Common myeloid progenitor, CD34-positive (primary cell): ENCODE data around the gene CLN3.
A peak's percentile ranks its signal among the peaks of the same experiment; 100 is the strongest.

ENCODE experiments used
- CTCF ChIA-PET: fragments of 350-600 bp; sonication (Branson Sonifier 250); formaldehyde crosslinking; loops from one replicate; lab custom pipeline; 2021; ENCODE audit warnings: antibody characterized with exemption; lab: Charles Lee
- POLR2A ChIA-PET: fragments of 350-600 bp; sonication (Branson Sonifier 250); formaldehyde crosslinking; loops from one replicate; lab custom pipeline; 2021; ENCODE audit warnings: antibody characterized with exemption; lab: Charles Lee
- DNase-seq, 3 donors: peaks; one replicate each; pipeline versions ENCODE4 v3.0.0 to v3.0.0-alpha.2; 2013
- H3K27ac ChIP-seq, 2 experiments: 1 replicate in 1 of 2; 2 replicates in 1 of 2; pipeline ENCODE4 v1.7.0; 2013; ENCODE audit warnings: inconsistent platforms in 2 of 2, low read length in 2 of 2, mild to moderate bottlenecking in 2 of 2, low read depth in 1 of 2, moderate library complexity in 1 of 2; ENCODE audit not compliant: severe bottlenecking in 2 of 2, insufficient read depth in 1 of 2, poor library complexity in 1 of 2
- H3K27me3 ChIP-seq, 5 experiments: replicated peaks in 2 of 5; 1 replicate in 3 of 5; 2 replicates in 2 of 5; pipeline versions ENCODE4 v1.6.1 to v1.7.0; 2013; ENCODE audit warnings: low read length in 4 of 5, mild to moderate bottlenecking in 2 of 5, moderate library complexity in 2 of 5, inconsistent platforms in 1 of 5; ENCODE audit not compliant: insufficient read depth in 5 of 5, control insufficient read depth in 4 of 5
- H3K36me3 ChIP-seq, 4 experiments: 1 replicate in 2 of 4; 2 replicates in 2 of 4; pipeline versions ENCODE4 v1.6.1 to v1.7.0; 2013; ENCODE audit warnings: low read length in 3 of 4, control low read depth in 1 of 4, mild to moderate bottlenecking in 1 of 4; ENCODE audit not compliant: control insufficient read depth in 4 of 4, insufficient read depth in 4 of 4
- H3K4me1 ChIP-seq, 4 experiments: 1 replicate in 3 of 4; 2 replicates in 1 of 4; pipeline versions ENCODE4 v1.6.1 to v1.7.1; 2013; ENCODE audit warnings: low read length in 3 of 4, mild to moderate bottlenecking in 3 of 4, control low read depth in 1 of 4, inconsistent platforms in 1 of 4, moderate library complexity in 1 of 4; ENCODE audit not compliant: control insufficient read depth in 4 of 4, insufficient read depth in 4 of 4; ENCODE audit errors: control extremely low read depth in 1 of 4
- H3K4me3 ChIP-seq, 7 experiments: 1 replicate in 4 of 7; 2 replicates in 3 of 7; pipeline versions ENCODE4 v1.5.1 to v1.7.0; 2013; ENCODE audit warnings: mild to moderate bottlenecking in 7 of 7, low read length in 6 of 7, moderate library complexity in 6 of 7, inconsistent platforms in 2 of 7, low read depth in 2 of 7, control low read depth in 1 of 7; ENCODE audit not compliant: insufficient read depth in 4 of 7, control insufficient read depth in 1 of 7; ENCODE audit errors: extremely low read depth in 1 of 7
- H3K9me3 ChIP-seq, 5 experiments: 1 replicate in 4 of 5; 2 replicates in 1 of 5; pipeline versions ENCODE4 v1.6.1 to v1.7.1; 2013; ENCODE audit warnings: low read length in 4 of 5, mild to moderate bottlenecking in 2 of 5, inconsistent platforms in 1 of 5, low read depth in 1 of 5, moderate library complexity in 1 of 5; ENCODE audit not compliant: control insufficient read depth in 4 of 5, insufficient read depth in 2 of 5; ENCODE audit errors: control extremely low read depth in 1 of 5
- WGBS: methylation state at CpG from one replicate; pipeline ENCODE4 v1.1.5; 2013; ENCODE audit not compliant: insufficient coverage; 5-methylcytosine and 5-hydroxymethylcytosine counted together

Gene CLN3

GRCh38 chr16:28526201-28527099 is 34.6 kb upstream of the CLN3 start:
- ChIA-PET CTCF (no interaction called here), POLR2A (no interaction called here)
- 87% methylated on average over 3 of the region's 11 CpGs for WGBS
- Histone ChIP-seq H3K9me3 (no peaks in the 10 kb centered on the region), H3K4me3 (no peak overlapping the region), H3K27ac (no peak overlapping the region), H3K36me3 (no peaks in the 10 kb centered on the region), H3K4me1 (no peaks in the 10 kb centered on the region), H3K27me3 (no peaks in the 10 kb centered on the region)
- DNase-seq: no peak

- Histone ChIP-seq H3K36me3 (no peaks in the 10 kb centered on the region), H3K27ac (no peak overlapping the region), H3K27me3 (no peaks in the 10 kb centered on the region), H3K4me1 (no peaks in the 10 kb centered on the region), H3K9me3 (no peaks in the 10 kb centered on the region), H3K4me3 (no peak overlapping the region)
- peak in 2 of 3 donors; percentile 23 to 41 for DNase-seq
- 93% methylated on average over 6 of the region's 6 CpGs for WGBS
- POLR2A ChIA-PET: no interaction called here
- CTCF ChIA-PET: interaction anchor here (1.7 kb wide), 1 partner anchor 16 kb away, joined by 4 read pairs; no protein-coding TSS in a partner anchor
Observed at GRCh38 chr16:28524681-28525171, 32.9 kb upstream of the CLN3 start.

- Histone ChIP-seq H3K27me3 (no peaks in the 10 kb centered on the region), H3K36me3 (no peaks in the 10 kb centered on the region), H3K4me3 (no peak overlapping the region), H3K27ac (no peak overlapping the region), H3K9me3 (no peaks in the 10 kb centered on the region), H3K4me1 (no peaks in the 10 kb centered on the region)
- POLR2A ChIA-PET: no interaction called here
- DNase-seq: no peak
- 81% methylated on average over 6 of the region's 11 CpGs for WGBS
- CTCF ChIA-PET: no interaction called here
Observed at GRCh38 chr16:28522792-28523191, 30.9 kb upstream of the CLN3 start.

GRCh38 chr16:28521436-28521835 is 29.6 kb upstream of the CLN3 start:
- H3K4me1 ChIP-seq: no peaks in the 10 kb centered on the region
- H3K27me3 ChIP-seq: no peaks in the 10 kb centered on the region
- WGBS: 100% methylated on average over 6 of the region's 6 CpGs
- POLR2A ChIA-PET: interaction anchor here (0.6 kb wide), 1 partner anchor 10 kb away, joined by 3 read pairs; no protein-coding TSS in a partner anchor
- no peak overlapping the region for H3K4me3 ChIP-seq
- no peaks in the 10 kb centered on the region for H3K9me3 ChIP-seq
- no peak for DNase-seq
- no peak overlapping the region for H3K27ac ChIP-seq
- no peaks in the 10 kb centered on the region for H3K36me3 ChIP-seq
- CTCF ChIA-PET: interaction anchor here (1.2 kb wide), 1 partner anchor 18 kb away, joined by 4 read pairs; no protein-coding TSS in a partner anchor

- no peaks in the 10 kb centered on the region for H3K9me3 ChIP-seq
- DNase-seq: no peak
- H3K27ac ChIP-seq: no peak overlapping the region
- no peaks in the 10 kb centered on the region for H3K36me3 ChIP-seq
- no peaks in the 10 kb centered on the region for H3K27me3 ChIP-seq
- H3K4me1 ChIP-seq: no peaks in the 10 kb centered on the region
- 97% methylated on average over 6 of the region's 7 CpGs for WGBS
- POLR2A ChIA-PET: no interaction called here
- CTCF ChIA-PET: interaction anchor here (0.9 to 1.2 kb wide), 2 partner anchors 10 to 17 kb away, joined by 4 to 5 read pairs; no protein-coding TSS in a partner anchor
- H3K4me3 ChIP-seq: no peak overlapping the region
Observed at GRCh38 chr16:28520672-28521071, 28.8 kb upstream of the CLN3 start.

- WGBS: 92% methylated on average over 7 of the region's 7 CpGs
- no peaks in the 10 kb centered on the region for H3K9me3 ChIP-seq
- ChIA-PET CTCF (no interaction called here), POLR2A (no interaction called here)
- no peaks in the 10 kb centered on the region for H3K27me3 ChIP-seq
- no peak overlapping the region for H3K4me3 ChIP-seq
- no peaks in the 10 kb centered on the region for H3K4me1 ChIP-seq
- H3K36me3 ChIP-seq: no peaks in the 10 kb centered on the region
- no peak for DNase-seq
- H3K27ac ChIP-seq: no peak overlapping the region
Observed at GRCh38 chr16:28514246-28514645, 22.4 kb upstream of the CLN3 start.

GRCh38 chr16:28513484-28514181 is 21.8 kb upstream of the CLN3 start:
- 98% methylated on average over 10 of the region's 12 CpGs for WGBS
- H3K4me3 ChIP-seq: no peak overlapping the region

More at GRCh38 chr16:28513484-28514181, 21.8 kb upstream of the CLN3 start:
- CTCF ChIA-PET: no interaction called here
- no peak for DNase-seq
- no peaks in the 10 kb centered on the region for H3K4me1 ChIP-seq
- H3K36me3 ChIP-seq: no peaks in the 10 kb centered on the region
- no peak overlapping the region for H3K27ac ChIP-seq
- POLR2A ChIA-PET: no interaction called here
- H3K27me3 ChIP-seq: no peaks in the 10 kb centered on the region
- no peaks in the 10 kb centered on the region for H3K9me3 ChIP-seq
